ENCODE data around the gene POLR3B. TPM values are rescaled to one million over a fixed set of nuclear protein-coding genes. Genes with fewer than 3 reads are reported as not detected.

Gene POLR3B
- total RNA-seq, 2 experiments from 2014 or later: 2.5 to 2.6 TPM

GRCh38 chr12:106360400-106360994 is 2.9 kb downstream of the POLR3B start:
- ChIA-PET POLR2A (no interaction called here), CTCF (interaction anchor here (1.1 kb wide), 1 partner anchor 57 kb away, joined by 3 read pairs; no protein-coding TSS in a partner anchor)
- no peak overlapping the region for H3K4me3 ChIP-seq (ENCODE audit: low read length)
- Mint-ChIP-seq H3K4me3 (no peak overlapping the region), H3K27ac (no peak overlapping the region), H3K4me1 (ENCODE audit: low read depth) (peaks cover 18% of the 10 kb centered on the region), H3K36me3 (ENCODE audit: low read depth) (peaks cover 27% of the 10 kb centered on the region), H3K9me3 (no peaks in the 10 kb centered on the region), H3K27me3 (no peaks in the 10 kb centered on the region)
- no peak for TF ChIP-seq CTCF (IDR thresholded peaks at IDR 0.05)
- intact Hi-C loops (cut with DNase I, micrococcal nuclease): no loop called here
- H3K27me3 ChIP-seq (ENCODE audit: control insufficient read depth in 1 of 2, insufficient read depth in 2 of 2, low read length in 2 of 2): no peaks in the 10 kb centered on the region
- DNase-seq (no peak), ATAC-seq (ENCODE audit: poor library complexity) (no peak)
- no peaks in the 10 kb centered on the region for H3K9me3 ChIP-seq (ENCODE audit: control insufficient read depth in 1 of 2, insufficient read depth in 1 of 2, low read length in 2 of 2)
- H3K4me1 ChIP-seq (ENCODE audit: insufficient read depth, low read length): peaks cover 12% of the 10 kb centered on the region
- H3K27ac ChIP-seq (ENCODE audit: low read depth in 1 of 2, low read length in 2 of 2): no peak overlapping the region
- peaks cover 3% of the 10 kb centered on the region for H3K36me3 ChIP-seq (ENCODE audit: insufficient read depth, low read length)

- no peaks in the 10 kb centered on the region for H3K9me3 ChIP-seq (ENCODE audit: control insufficient read depth in 1 of 2, insufficient read depth in 1 of 2, low read length in 2 of 2)
- peaks cover 42% of the 10 kb centered on the region for H3K36me3 Mint-ChIP-seq (ENCODE audit: low read depth)
- no peak overlapping the region for H3K27ac Mint-ChIP-seq
- intact Hi-C loops (cut with DNase I, micrococcal nuclease): loop anchor here in 1 of 2 experiments (2.0 kb wide), 1 partner anchor 18 kb away; no protein-coding TSS in a partner anchor
- H3K36me3 ChIP-seq (ENCODE audit: insufficient read depth, low read length): peaks cover 12% of the 10 kb centered on the region
- DNase-seq (no peak), ATAC-seq (ENCODE audit: poor library complexity) (no peak)
- no peaks in the 10 kb centered on the region for H3K27me3 Mint-ChIP-seq
- no peaks in the 10 kb centered on the region for H3K9me3 Mint-ChIP-seq
- no peak overlapping the region for H3K4me3 Mint-ChIP-seq
- ChIA-PET POLR2A (interaction anchor here (1.6 kb wide), 1 partner anchor 61 kb away, joined by 4 read pairs; the partner anchor contains the start of gene TCP11L2), CTCF (no interaction called here)
- no peak overlapping the region for H3K4me3 ChIP-seq (ENCODE audit: low read length)
- no peaks in the 10 kb centered on the region for H3K27me3 ChIP-seq (ENCODE audit: control insufficient read depth in 1 of 2, insufficient read depth in 2 of 2, low read length in 2 of 2)
- H3K27ac ChIP-seq (ENCODE audit: low read depth in 1 of 2, low read length in 2 of 2): no peak overlapping the region
- H3K4me1 ChIP-seq (ENCODE audit: insufficient read depth, low read length): peaks cover 11% of the 10 kb centered on the region
- TF ChIP-seq CTCF (IDR thresholded peaks at IDR 0.05): no peak
- H3K4me1 Mint-ChIP-seq (ENCODE audit: low read depth): peaks cover 9% of the 10 kb centered on the region
Measured at GRCh38 chr12:106362971-106363370, 5.4 kb downstream of the POLR3B start.

GRCh38 chr12:106364261-106364660 is 6.7 kb downstream of the POLR3B start:
- Histone ChIP-seq H3K4me1 (ENCODE audit: insufficient read depth, low read length) (no peaks in the 10 kb centered on the region), H3K27me3 (ENCODE audit: control insufficient read depth in 1 of 2, insufficient read depth in 2 of 2, low read length in 2 of 2) (no peaks in the 10 kb centered on the region), H3K9me3 (ENCODE audit: control insufficient read depth in 1 of 2, insufficient read depth in 1 of 2, low read length in 2 of 2) (no peaks in the 10 kb centered on the region), H3K4me3 (ENCODE audit: low read length) (no peak overlapping the region), H3K36me3 (ENCODE audit: insufficient read depth, low read length) (peaks cover 18% of the 10 kb centered on the region), H3K27ac (ENCODE audit: low read depth in 1 of 2, low read length in 2 of 2) (no peak overlapping the region)
- Mint-ChIP-seq H3K27ac (no peak overlapping the region), H3K4me3 (no peak overlapping the region), H3K4me1 (ENCODE audit: low read depth) (no peaks in the 10 kb centered on the region), H3K27me3 (no peaks in the 10 kb centered on the region), H3K36me3 (ENCODE audit: low read depth) (peaks cover 52% of the 10 kb centered on the region), H3K9me3 (no peaks in the 10 kb centered on the region)
- intact Hi-C loops (cut with DNase I, micrococcal nuclease): no loop called here
- TF ChIP-seq CTCF (IDR thresholded peaks at IDR 0.05): no peak
- no peak for DNase-seq
- ATAC-seq (ENCODE audit: poor library complexity): no peak
- POLR2A ChIA-PET: no interaction called here
- CTCF ChIA-PET: no interaction called here
